Measurements from ENCODE around the gene PRPF19.

The PRPF19 gene

GRCh38 chr11:60844870-60845221, 61.5 kb downstream of the PRPF19 start:
- Histone ChIP-seq H3K27ac (ENCODE audit: low read length) (peak overlapping the region; percentile 3; the same call in 1 of the 2 replicates), H3K4me3 (ENCODE audit: low read depth in 1 of 2, low read length in 2 of 2) (peak overlapping the region in 1 of 2 experiments; percentile 90; a peak in 3 of 4 replicates), H3K79me2 (ENCODE audit: insufficient read depth, low read length) (peaks cover 54% of the 10 kb centered on the region)

GRCh38 chr11:60844045-60844869, 62.1 kb downstream of the PRPF19 start:
- peak; percentile 16; the same call in 1 of the 3 replicates for ATAC-seq (ENCODE audit: insufficient read depth, low read depth)
- H3K36me3 ChIP-seq (ENCODE audit: insufficient read depth, low read length): peaks cover 36% of the 10 kb centered on the region
- H3K4me1 ChIP-seq (ENCODE audit: insufficient read depth, low read length): peaks cover 45% of the 10 kb centered on the region
- H3K27ac ChIP-seq (ENCODE audit: low read length): peak overlapping the region; percentile 74
- TF ChIP-seq EZH2 (IDR thresholded peaks at IDR 0.05; ENCODE audit: borderline replicate concordance, low read depth, low read length, severe bottlenecking) (no peak), CTCF (IDR thresholded peaks at IDR 0.05; ENCODE audit: borderline replicate concordance, extremely low read depth, low read length, poor library complexity, severe bottlenecking) (no peak)
- peak overlapping the region; percentile 90 to 98; a peak in 3 of 4 replicates for H3K4me3 ChIP-seq (ENCODE audit: low read depth in 1 of 2, low read length in 2 of 2)
- H4K20me1 ChIP-seq (ENCODE audit: insufficient read depth, low read length): peaks cover 33% of the 10 kb centered on the region
- H3K79me2 ChIP-seq (ENCODE audit: insufficient read depth, low read length): peaks cover 54% of the 10 kb centered on the region
- H3K4me2 ChIP-seq (ENCODE audit: insufficient read depth, low read length): peak overlapping the region; percentile 96
- peak overlapping the region; percentile 75 for H3K9ac ChIP-seq (ENCODE audit: low read depth, low read length)
- no peaks in the 10 kb centered on the region for H3K9me3 ChIP-seq (ENCODE audit: insufficient read depth, low read length, severe bottlenecking)
- DNase-seq: no peak
- no peaks in the 10 kb centered on the region for H3K27me3 ChIP-seq (ENCODE audit: insufficient read depth, low read length, poor library complexity)
- H2AFZ ChIP-seq (ENCODE audit: low read depth, low read length): no peak overlapping the region

More at GRCh38 chr11:60844870-60845221, 61.5 kb downstream of the PRPF19 start:
- DNase-seq (no peak), ATAC-seq (ENCODE audit: insufficient read depth, low read depth) (no peak)
- Histone ChIP-seq H2AFZ (ENCODE audit: low read depth, low read length) (no peak overlapping the region), H4K20me1 (ENCODE audit: insufficient read depth, low read length) (peaks cover 33% of the 10 kb centered on the region), H3K9me3 (ENCODE audit: insufficient read depth, low read length, severe bottlenecking) (no peaks in the 10 kb centered on the region), H3K4me2 (ENCODE audit: insufficient read depth, low read length) (peak overlapping the region; percentile 96), H3K27me3 (ENCODE audit: insufficient read depth, low read length, poor library complexity) (no peaks in the 10 kb centered on the region), H3K4me1 (ENCODE audit: insufficient read depth, low read length) (peaks cover 45% of the 10 kb centered on the region), H3K9ac (ENCODE audit: low read depth, low read length) (peak overlapping the region; percentile 75; the same call in 1 of the 2 replicates), H3K36me3 (ENCODE audit: insufficient read depth, low read length) (peaks cover 42% of the 10 kb centered on the region)
- TF ChIP-seq EZH2 (IDR thresholded peaks at IDR 0.05; ENCODE audit: borderline replicate concordance, low read depth, low read length, severe bottlenecking): no peak
- TF ChIP-seq CTCF (IDR thresholded peaks at IDR 0.05; ENCODE audit: borderline replicate concordance, extremely low read depth, low read length, poor library complexity, severe bottlenecking): no peak

- 0 out of 3 replicates have a peak, but pooled peaks have one; percentile 3 for ATAC-seq (ENCODE audit: insufficient read depth, low read depth)
- peak overlapping the region; percentile 74 for H3K27ac ChIP-seq (ENCODE audit: low read length)
- H3K4me2 ChIP-seq (ENCODE audit: insufficient read depth, low read length): peak overlapping the region; percentile 96
- peaks cover 23% of the 10 kb centered on the region for H3K36me3 ChIP-seq (ENCODE audit: insufficient read depth, low read length)
- H3K79me2 ChIP-seq (ENCODE audit: insufficient read depth, low read length): peaks cover 54% of the 10 kb centered on the region
- H3K27me3 ChIP-seq (ENCODE audit: insufficient read depth, low read length, poor library complexity): no peaks in the 10 kb centered on the region
- H3K9me3 ChIP-seq (ENCODE audit: insufficient read depth, low read length, severe bottlenecking): no peaks in the 10 kb centered on the region
- H2AFZ ChIP-seq (ENCODE audit: low read depth, low read length): peak overlapping the region; percentile 91
- DNase-seq: no peak
- H3K4me3 ChIP-seq (ENCODE audit: low read depth in 1 of 2, low read length in 2 of 2): peak overlapping the region; percentile 90 to 98
- H4K20me1 ChIP-seq (ENCODE audit: insufficient read depth, low read length): peaks cover 27% of the 10 kb centered on the region
- H3K4me1 ChIP-seq (ENCODE audit: insufficient read depth, low read length): peaks cover 45% of the 10 kb centered on the region
- TF ChIP-seq CTCF (IDR thresholded peaks at IDR 0.05; ENCODE audit: borderline replicate concordance, extremely low read depth, low read length, poor library complexity, severe bottlenecking): no peak
- TF ChIP-seq EZH2 (IDR thresholded peaks at IDR 0.05; ENCODE audit: borderline replicate concordance, low read depth, low read length, severe bottlenecking): no peak
- H3K9ac ChIP-seq (ENCODE audit: low read depth, low read length): peak overlapping the region; percentile 75
Observed at GRCh38 chr11:60842668-60843600, 63.5 kb downstream of the PRPF19 start.

Data from DND-41 (cell line).